HG03520 (cell line): ENCODE measurements around the gene CHST11.

Experiments used
- ATAC-seq: cut with Tn5 transposase; IDR thresholded peaks from one replicate; pipeline ENCODE4 v1.9.1; 2021; ENCODE audit warnings: mild to moderate bottlenecking, moderate library complexity; ENCODE audit not compliant: unreplicated experiment

Gene CHST11

GRCh38 chr12:104687823-104688573 lies 231.2 kb downstream of the CHST11 start:
- ATAC-seq = no peak

GRCh38 chr12:104689635-104690034 lies 232.9 kb downstream of the CHST11 start:
- no peak for ATAC-seq

- ATAC-seq = no peak
These were observed 235.2 kb downstream of the CHST11 start for GRCh38 chr12:104691721-104692556.

- ATAC-seq = no peak
These were observed 235.9 kb downstream of the CHST11 start for GRCh38 chr12:104692557-104693218.

GRCh38 chr12:104693493-104693892 lies 236.7 kb downstream of the CHST11 start:
- ATAC-seq = no peak

GRCh38 chr12:104694161-104694560 lies 237.4 kb downstream of the CHST11 start:
- ATAC-seq = no peak

- ATAC-seq = no peak
These were observed 238.0 kb downstream of the CHST11 start for GRCh38 chr12:104694711-104695110.

GRCh38 chr12:104695453-104696148 lies 238.9 kb downstream of the CHST11 start:
- no peak for ATAC-seq

- ATAC-seq = no peak
These were observed 240.4 kb downstream of the CHST11 start for GRCh38 chr12:104697186-104697585.

GRCh38 chr12:104698871-104699270 lies 242.1 kb downstream of the CHST11 start:
- ATAC-seq = no peak

- ATAC-seq = peak; percentile 54
These were observed 242.9 kb downstream of the CHST11 start for GRCh38 chr12:104699489-104700190.

- ATAC-seq = no peak
These were observed 243.6 kb downstream of the CHST11 start for GRCh38 chr12:104700324-104700723.

- no peak for ATAC-seq
These were observed 244.6 kb downstream of the CHST11 start for GRCh38 chr12:104701301-104701700.

- no peak for ATAC-seq
These were observed 245.0 kb downstream of the CHST11 start for GRCh38 chr12:104701756-104702155.

- ATAC-seq = no peak
These were observed 245.9 kb downstream of the CHST11 start for GRCh38 chr12:104702565-104703139.

- ATAC-seq = no peak
These were observed 246.6 kb downstream of the CHST11 start for GRCh38 chr12:104703372-104703771.

GRCh38 chr12:104704224-104704779 lies 247.6 kb downstream of the CHST11 start:
- ATAC-seq = no peak

- ATAC-seq = no peak
These were observed 250.4 kb downstream of the CHST11 start for GRCh38 chr12:104707194-104707593.

GRCh38 chr12:104707794-104708558 lies 251.2 kb downstream of the CHST11 start:
- ATAC-seq = no peak
